Activated CD4-positive, alpha-beta T cell treated with anti-CD3 and anti-CD28 coated beads, Interleukin-2, amount 10 ng/mL, durations not matched to agents 7 days and 5 days (primary cell): Measurements from ENCODE around the gene SPCS3. TPM values are rescaled to one million over a fixed set of nuclear protein-coding genes. Genes with fewer than 3 reads are reported as not detected.
"Not testable (repeated sequence)": the region's sequence is repeated elsewhere in the genome, so short reads cannot be mapped to it uniquely, and the experiment has no call there.

Source experiments
- CTCF ChIA-PET: fragments of 350-600 bp; sonication (Branson Sonifier 250); formaldehyde crosslinking; loops from one replicate; lab custom pipeline; 2021; ENCODE audit warnings: antibody characterized with exemption; lab: Charles Lee
- POLR2A ChIA-PET: fragments of 350-600 bp; sonication (Branson Sonifier 250); formaldehyde crosslinking; loops from one replicate; lab custom pipeline; 2021; ENCODE audit warnings: antibody characterized with exemption; lab: Charles Lee
- DNase-seq: peaks from one replicate; pipeline ENCODE4 v3.0.0-alpha.2; 2020
- H3K27ac Mint-ChIP-seq: one replicate; pipeline ENCODE4 v1.8.0; 2021; ENCODE audit warnings: mild to moderate bottlenecking, moderate library complexity, mixed read lengths
- H3K27me3 Mint-ChIP-seq: one replicate; pipeline ENCODE4 v1.8.0; 2021; ENCODE audit warnings: mixed read lengths
- H3K36me3 Mint-ChIP-seq: one replicate; pipeline ENCODE4 v1.8.0; 2021; ENCODE audit warnings: low read depth, mixed read lengths
- H3K4me1 Mint-ChIP-seq: one replicate; pipeline ENCODE4 v1.8.0; 2021; ENCODE audit warnings: mixed read lengths
- H3K4me3 Mint-ChIP-seq: one replicate; pipeline ENCODE4 v1.8.0; 2021; ENCODE audit warnings: mild to moderate bottlenecking, moderate library complexity, mixed read lengths
- H3K9me3 Mint-ChIP-seq: one replicate; pipeline ENCODE4 v1.8.0; 2021; ENCODE audit warnings: mixed read lengths
- total RNA-seq, 2 experiments: library from RNA; stranded (reverse); gene quantifications; one replicate each; pipeline ENCODE4 v1.2.3, GENCODE V29; 2021

The SPCS3 gene
- total RNA-seq, 2 experiments from 2014 or later = 154 to 186 TPM

- Mint-ChIP-seq H3K36me3 (peaks cover 13% of the 10 kb centered on the region), H3K27me3 (no peaks in the 10 kb centered on the region), H3K4me1 (peaks cover 1% of the 10 kb centered on the region), H3K27ac (no peak overlapping the region), H3K4me3 (no peak overlapping the region), H3K9me3 (peaks cover 7% of the 10 kb centered on the region)
- ChIA-PET CTCF (interaction anchor here (1.0 kb wide), 1 partner anchor 15 kb away, joined by 5 read pairs; no protein-coding TSS in a partner anchor), POLR2A (no interaction called here)
- DNase-seq = no peak
These were observed 20.4 kb downstream of the SPCS3 start for GRCh38 chr4:176339936-176340761.

GRCh38 chr4:176340871-176341685, 21.3 kb downstream of the SPCS3 start:
- ChIA-PET CTCF (interaction anchor here (0.6 to 1.0 kb wide), 5 partner anchors 15 to 393 kb away, joined by 3 to 5 read pairs (median 4); no protein-coding TSS in a partner anchor), POLR2A (no interaction called here)
- Mint-ChIP-seq H3K4me3 (no peak overlapping the region), H3K27me3 (no peaks in the 10 kb centered on the region), H3K36me3 (peaks cover 9% of the 10 kb centered on the region), H3K9me3 (peaks cover 7% of the 10 kb centered on the region), H3K4me1 (peaks cover 1% of the 10 kb centered on the region), H3K27ac (no peak overlapping the region)
- peak; percentile 37 for DNase-seq

- POLR2A ChIA-PET = no interaction called here
- Mint-ChIP-seq H3K27me3 (no peaks in the 10 kb centered on the region), H3K4me3 (no peak overlapping the region), H3K9me3 (peaks cover 7% of the 10 kb centered on the region), H3K4me1 (peaks cover 1% of the 10 kb centered on the region), H3K36me3 (peaks cover 4% of the 10 kb centered on the region), H3K27ac (no peak overlapping the region)
- no peak for DNase-seq
- CTCF ChIA-PET = no interaction called here
These were observed 22.6 kb downstream of the SPCS3 start for GRCh38 chr4:176342384-176342783.

- H3K27me3 Mint-ChIP-seq = no peaks in the 10 kb centered on the region
- DNase-seq = no peak
- peaks cover 7% of the 10 kb centered on the region for H3K9me3 Mint-ChIP-seq
- H3K4me3 Mint-ChIP-seq = no peak overlapping the region
- ChIA-PET CTCF (no interaction called here), POLR2A (no interaction called here)
- H3K4me1 Mint-ChIP-seq = peaks cover 1% of the 10 kb centered on the region
- H3K27ac Mint-ChIP-seq = no peak overlapping the region
- peaks cover 2% of the 10 kb centered on the region for H3K36me3 Mint-ChIP-seq
These were observed 23.5 kb downstream of the SPCS3 start for GRCh38 chr4:176343286-176343685.

GRCh38 chr4:176345346-176345745, 25.6 kb downstream of the SPCS3 start:
- not testable (repeated sequence) for H3K4me3 Mint-ChIP-seq

GRCh38 chr4:176346836-176347235, 27.1 kb downstream of the SPCS3 start:
- ChIA-PET POLR2A (interaction anchor here (0.6 kb wide), 1 partner anchor 96 kb away, joined by 9 read pairs; no protein-coding TSS in a partner anchor), CTCF (interaction anchor here (1.1 kb wide), 1 partner anchor 19 kb away, joined by 3 read pairs; no protein-coding TSS in a partner anchor)
- H3K36me3 Mint-ChIP-seq, H3K27me3 Mint-ChIP-seq, DNase-seq, H3K27ac Mint-ChIP-seq, H3K4me3 Mint-ChIP-seq, H3K9me3 Mint-ChIP-seq, H3K4me1 Mint-ChIP-seq: not testable (repeated sequence)

More at GRCh38 chr4:176345346-176345745, 25.6 kb downstream of the SPCS3 start:
- POLR2A ChIA-PET, H3K4me1 Mint-ChIP-seq, H3K9me3 Mint-ChIP-seq, H3K27me3 Mint-ChIP-seq, CTCF ChIA-PET, H3K36me3 Mint-ChIP-seq, DNase-seq, H3K27ac Mint-ChIP-seq: not testable (repeated sequence)

GRCh38 chr4:176350671-176351070, 30.9 kb downstream of the SPCS3 start:
- POLR2A ChIA-PET = no interaction called here
- Mint-ChIP-seq H3K36me3 (no peaks in the 10 kb centered on the region), H3K27me3 (no peaks in the 10 kb centered on the region), H3K4me1 (no peaks in the 10 kb centered on the region), H3K27ac (no peak overlapping the region), H3K4me3 (no peak overlapping the region), H3K9me3 (peaks cover 2% of the 10 kb centered on the region)
- CTCF ChIA-PET = no interaction called here
- no peak for DNase-seq

- peaks cover 3% of the 10 kb centered on the region for H3K27me3 Mint-ChIP-seq
- CTCF ChIA-PET = no interaction called here
- no peak overlapping the region for H3K4me3 Mint-ChIP-seq
- H3K27ac Mint-ChIP-seq = no peak overlapping the region
- no peak for DNase-seq
- H3K4me1 Mint-ChIP-seq = no peaks in the 10 kb centered on the region
- H3K36me3 Mint-ChIP-seq = no peaks in the 10 kb centered on the region
- POLR2A ChIA-PET = no interaction called here
- H3K9me3 Mint-ChIP-seq = peaks cover 2% of the 10 kb centered on the region
These were observed 35.1 kb downstream of the SPCS3 start for GRCh38 chr4:176354884-176355283.

- Mint-ChIP-seq H3K27ac (no peak overlapping the region), H3K36me3 (no peaks in the 10 kb centered on the region), H3K9me3 (peaks cover 2% of the 10 kb centered on the region), H3K4me1 (no peaks in the 10 kb centered on the region), H3K27me3 (peaks cover 3% of the 10 kb centered on the region), H3K4me3 (no peak overlapping the region)
- POLR2A ChIA-PET = no interaction called here
- CTCF ChIA-PET = no interaction called here
- no peak for DNase-seq
These were observed 37.8 kb downstream of the SPCS3 start for GRCh38 chr4:176357359-176358082.

- POLR2A ChIA-PET = no interaction called here
- Mint-ChIP-seq H3K9me3 (peaks cover 2% of the 10 kb centered on the region), H3K27ac (no peak overlapping the region), H3K36me3 (no peaks in the 10 kb centered on the region), H3K4me1 (no peaks in the 10 kb centered on the region), H3K27me3 (peaks cover 3% of the 10 kb centered on the region), H3K4me3 (no peak overlapping the region)
- no peak for DNase-seq
- CTCF ChIA-PET = no interaction called here
These were observed 38.3 kb downstream of the SPCS3 start for GRCh38 chr4:176358083-176358469.

- Mint-ChIP-seq H3K9me3 (no peaks in the 10 kb centered on the region), H3K27me3 (peaks cover 3% of the 10 kb centered on the region), H3K4me3 (no peak overlapping the region), H3K36me3 (no peaks in the 10 kb centered on the region), H3K4me1 (no peaks in the 10 kb centered on the region), H3K27ac (no peak overlapping the region)
- no peak for DNase-seq
- CTCF ChIA-PET = no interaction called here
- POLR2A ChIA-PET = no interaction called here
These were observed 39.8 kb downstream of the SPCS3 start for GRCh38 chr4:176359590-176359989.

- no peaks in the 10 kb centered on the region for H3K9me3 Mint-ChIP-seq
- no peak for DNase-seq
- POLR2A ChIA-PET = no interaction called here
- H3K27ac Mint-ChIP-seq = no peak overlapping the region
- H3K27me3 Mint-ChIP-seq = peaks cover 3% of the 10 kb centered on the region
- H3K36me3 Mint-ChIP-seq = no peaks in the 10 kb centered on the region
- CTCF ChIA-PET = no interaction called here
- no peaks in the 10 kb centered on the region for H3K4me1 Mint-ChIP-seq
- no peak overlapping the region for H3K4me3 Mint-ChIP-seq
These were observed 40.7 kb downstream of the SPCS3 start for GRCh38 chr4:176360446-176360845.
